ENCODE results near the gene ARFRP1. TPM values are rescaled to one million over a fixed set of nuclear protein-coding genes. Genes with fewer than 3 reads are reported as not detected.

The ARFRP1 gene
- total and polyA plus RNA-seq, 2 of the 13 experiments (the other 11 are each of a cell fraction or from before 2014, with no cell fraction given) = 32.0 to 51.1 TPM

DNA sequence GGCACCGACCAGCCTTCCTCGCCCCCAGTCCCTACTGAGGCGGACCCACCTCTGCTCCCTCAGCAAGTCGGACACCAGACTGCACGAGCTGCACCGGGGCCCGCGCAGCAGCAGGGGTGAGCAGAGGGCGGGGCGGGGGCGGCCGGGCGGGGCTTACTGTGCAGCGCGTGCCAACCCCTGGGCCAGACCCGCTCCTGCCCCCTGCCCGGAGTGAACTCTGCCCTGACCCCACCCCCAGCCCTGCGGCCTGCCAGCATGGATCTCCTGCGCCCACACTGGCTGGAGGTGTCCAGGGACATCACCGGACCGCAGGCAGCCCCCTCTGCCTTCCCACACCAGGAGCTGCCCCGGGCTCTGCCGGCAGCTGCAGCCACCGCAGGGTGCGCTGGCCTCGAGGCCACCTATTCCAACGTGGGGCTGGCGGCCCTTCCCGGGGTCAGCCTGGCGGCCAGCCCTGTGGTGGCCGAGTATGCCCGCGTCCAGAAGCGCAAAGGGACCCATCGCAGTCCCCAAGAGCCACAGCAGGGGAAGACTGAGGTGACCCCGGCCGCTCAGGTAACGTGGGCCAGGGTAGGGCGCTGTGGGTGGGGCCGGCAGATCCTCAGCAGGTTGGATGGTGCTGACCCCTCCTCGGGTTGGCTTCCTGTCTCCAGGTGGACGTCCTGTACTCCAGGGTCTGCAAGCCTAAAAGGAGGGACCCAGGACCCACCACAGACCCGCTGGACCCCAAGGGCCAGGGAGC lies 30.3 kb upstream of the ARFRP1 start (continued):
- TF ChIP-seq IRF2 (CRISPR knock-in tag; IDR thresholded peaks at IDR 0.05) (peak; percentile 74; the same call in 1 of the 2 replicates), HOXA7 (CRISPR knock-in tag; IDR thresholded peaks at IDR 0.05) (no peak), ZNF850 (CRISPR knock-in tag; conservative IDR thresholded peaks at IDR 0.05) (no peak), MED13 (CRISPR knock-in tag; IDR thresholded peaks at IDR 0.05) (peak; percentile 98), KLF9 (CRISPR knock-in tag; IDR thresholded peaks at IDR 0.05; ENCODE audit: low read depth) (no peak), ZNF12 (CRISPR knock-in tag; IDR thresholded peaks at IDR 0.05) (peak; percentile 51; the same call in 1 of the 2 replicates), ZNF616 (CRISPR knock-in tag; IDR thresholded peaks at IDR 0.05; ENCODE audit: low read depth) (peak; percentile 63), ERF (CRISPR knock-in tag; IDR thresholded peaks at IDR 0.05) (peak; percentile 54; the same call in 1 of the 2 replicates), BCL6 (CRISPR knock-in tag; IDR thresholded peaks at IDR 0.05) (peak; percentile 72; the same call in 1 of the 2 replicates), LRRFIP1 (CRISPR knock-in tag; conservative IDR thresholded peaks at IDR 0.05) (peak; percentile 46; the same call in 1 of the 2 replicates), TSC22D2 (CRISPR knock-in tag; IDR thresholded peaks at IDR 0.05; ENCODE audit: borderline replicate concordance) (peak; percentile 73; the same call in 1 of the 2 replicates), GABPB1 (CRISPR knock-in tag; IDR thresholded peaks at IDR 0.05) (peak; percentile 57), ZNF143 (CRISPR knock-in tag; IDR thresholded peaks at IDR 0.05) (peak; percentile 36; the same call in 1 of the 2 replicates), ZNF460 (CRISPR knock-in tag; IDR thresholded peaks at IDR 0.05; ENCODE audit: borderline replicate concordance) (no peak)
- TF ChIP-seq, protein P1, sequence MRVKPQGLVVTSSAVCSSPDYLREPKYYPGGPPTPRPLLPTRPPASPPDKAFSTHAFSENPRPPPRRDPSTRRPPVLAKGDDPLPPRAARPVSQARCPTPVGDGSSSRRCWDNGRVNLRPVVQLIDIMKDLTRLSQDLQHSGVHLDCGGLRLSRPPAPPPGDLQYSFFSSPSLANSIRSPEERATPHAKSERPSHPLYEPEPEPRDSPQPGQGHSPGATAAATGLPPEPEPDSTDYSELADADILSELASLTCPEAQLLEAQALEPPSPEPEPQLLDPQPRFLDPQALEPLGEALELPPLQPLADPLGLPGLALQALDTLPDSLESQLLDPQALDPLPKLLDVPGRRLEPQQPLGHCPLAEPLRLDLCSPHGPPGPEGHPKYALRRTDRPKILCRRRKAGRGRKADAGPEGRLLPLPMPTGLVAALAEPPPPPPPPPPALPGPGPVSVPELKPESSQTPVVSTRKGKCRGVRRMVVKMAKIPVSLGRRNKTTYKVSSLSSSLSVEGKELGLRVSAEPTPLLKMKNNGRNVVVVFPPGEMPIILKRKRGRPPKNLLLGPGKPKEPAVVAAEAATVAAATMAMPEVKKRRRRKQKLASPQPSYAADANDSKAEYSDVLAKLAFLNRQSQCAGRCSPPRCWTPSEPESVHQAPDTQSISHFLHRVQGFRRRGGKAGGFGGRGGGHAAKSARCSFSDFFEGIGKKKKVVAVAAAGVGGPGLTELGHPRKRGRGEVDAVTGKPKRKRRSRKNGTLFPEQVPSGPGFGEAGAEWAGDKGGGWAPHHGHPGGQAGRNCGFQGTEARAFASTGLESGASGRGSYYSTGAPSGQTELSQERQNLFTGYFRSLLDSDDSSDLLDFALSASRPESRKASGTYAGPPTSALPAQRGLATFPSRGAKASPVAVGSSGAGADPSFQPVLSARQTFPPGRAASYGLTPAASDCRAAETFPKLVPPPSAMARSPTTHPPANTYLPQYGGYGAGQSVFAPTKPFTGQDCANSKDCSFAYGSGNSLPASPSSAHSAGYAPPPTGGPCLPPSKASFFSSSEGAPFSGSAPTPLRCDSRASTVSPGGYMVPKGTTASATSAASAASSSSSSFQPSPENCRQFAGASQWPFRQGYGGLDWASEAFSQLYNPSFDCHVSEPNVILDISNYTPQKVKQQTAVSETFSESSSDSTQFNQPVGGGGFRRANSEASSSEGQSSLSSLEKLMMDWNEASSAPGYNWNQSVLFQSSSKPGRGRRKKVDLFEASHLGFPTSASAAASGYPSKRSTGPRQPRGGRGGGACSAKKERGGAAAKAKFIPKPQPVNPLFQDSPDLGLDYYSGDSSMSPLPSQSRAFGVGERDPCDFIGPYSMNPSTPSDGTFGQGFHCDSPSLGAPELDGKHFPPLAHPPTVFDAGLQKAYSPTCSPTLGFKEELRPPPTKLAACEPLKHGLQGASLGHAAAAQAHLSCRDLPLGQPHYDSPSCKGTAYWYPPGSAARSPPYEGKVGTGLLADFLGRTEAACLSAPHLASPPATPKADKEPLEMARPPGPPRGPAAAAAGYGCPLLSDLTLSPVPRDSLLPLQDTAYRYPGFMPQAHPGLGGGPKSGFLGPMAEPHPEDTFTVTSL (CRISPR knock-in tag; IDR thresholded peaks at IDR 0.05; ENCODE audit: borderline replicate concordance) = no peak
- TF ChIP-seq, protein P2, sequence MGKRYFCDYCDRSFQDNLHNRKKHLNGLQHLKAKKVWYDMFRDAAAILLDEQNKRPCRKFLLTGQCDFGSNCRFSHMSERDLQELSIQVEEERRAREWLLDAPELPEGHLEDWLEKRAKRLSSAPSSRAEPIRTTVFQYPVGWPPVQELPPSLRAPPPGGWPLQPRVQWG (CRISPR knock-in tag; IDR thresholded peaks at IDR 0.05; ENCODE audit: borderline replicate concordance, low read depth) = no peak; the same call in 1 of the 2 replicates
- TF ChIP-seq, protein P3, sequence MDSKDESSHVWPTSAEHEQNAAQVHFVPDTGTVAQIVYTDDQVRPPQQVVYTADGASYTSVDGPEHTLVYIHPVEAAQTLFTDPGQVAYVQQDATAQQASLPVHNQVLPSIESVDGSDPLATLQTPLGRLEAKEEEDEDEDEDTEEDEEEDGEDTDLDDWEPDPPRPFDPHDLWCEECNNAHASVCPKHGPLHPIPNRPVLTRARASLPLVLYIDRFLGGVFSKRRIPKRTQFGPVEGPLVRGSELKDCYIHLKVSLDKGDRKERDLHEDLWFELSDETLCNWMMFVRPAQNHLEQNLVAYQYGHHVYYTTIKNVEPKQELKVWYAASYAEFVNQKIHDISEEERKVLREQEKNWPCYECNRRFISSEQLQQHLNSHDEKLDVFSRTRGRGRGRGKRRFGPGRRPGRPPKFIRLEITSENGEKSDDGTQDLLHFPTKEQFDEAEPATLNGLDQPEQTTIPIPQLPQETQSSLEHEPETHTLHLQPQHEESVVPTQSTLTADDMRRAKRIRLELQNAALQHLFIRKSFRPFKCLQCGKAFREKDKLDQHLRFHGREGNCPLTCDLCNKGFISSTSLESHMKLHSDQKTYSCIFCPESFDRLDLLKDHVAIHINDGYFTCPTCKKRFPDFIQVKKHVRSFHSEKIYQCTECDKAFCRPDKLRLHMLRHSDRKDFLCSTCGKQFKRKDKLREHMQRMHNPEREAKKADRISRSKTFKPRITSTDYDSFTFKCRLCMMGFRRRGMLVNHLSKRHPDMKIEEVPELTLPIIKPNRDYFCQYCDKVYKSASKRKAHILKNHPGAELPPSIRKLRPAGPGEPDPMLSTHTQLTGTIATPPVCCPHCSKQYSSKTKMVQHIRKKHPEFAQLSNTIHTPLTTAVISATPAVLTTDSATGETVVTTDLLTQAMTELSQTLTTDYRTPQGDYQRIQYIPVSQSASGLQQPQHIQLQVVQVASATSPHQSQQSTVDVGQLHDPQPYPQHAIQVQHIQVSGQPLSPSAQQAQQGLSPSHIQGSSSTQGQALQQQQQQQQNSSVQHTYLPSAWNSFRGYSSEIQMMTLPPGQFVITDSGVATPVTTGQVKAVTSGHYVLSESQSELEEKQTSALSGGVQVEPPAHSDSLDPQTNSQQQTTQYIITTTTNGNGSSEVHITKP (CRISPR knock-in tag; IDR thresholded peaks at IDR 0.05; ENCODE audit: low read depth) = 0 out of 2 replicates have a peak, but pooled peaks have one; percentile 38
